ENCODE measurements around the gene USP37. TPM values are rescaled to one million over a fixed set of nuclear protein-coding genes. Genes with fewer than 3 reads are reported as not detected.

The USP37 gene
- total RNA-seq, 3 donors from 2014 or later, result 11.5 to 14.3 (median 11.6) TPM

GRCh38 chr2:218508299-218508698 lies 59.9 kb downstream of the USP37 start:
- no peaks in the 10 kb centered on the region for H3K36me3 ChIP-seq (ENCODE audit: low read depth)
- intact Hi-C loops (cut with DNase I, micrococcal nuclease), result no loop called here
- no peaks in the 10 kb centered on the region for H3K4me1 ChIP-seq (ENCODE audit: low read depth)
- no peaks in the 10 kb centered on the region for H3K9me3 ChIP-seq
- no peak for ATAC-seq
- H3K4me3 ChIP-seq, result no peak overlapping the region
- TF ChIP-seq CTCF (IDR thresholded peaks at IDR 0.05), result no peak
- DNase-seq, result no peak

- intact Hi-C loops (cut with DNase I, micrococcal nuclease), result no loop called here
- DNase-seq, result no peak
- no peak overlapping the region for H3K4me3 ChIP-seq
Measured at GRCh38 chr2:218505754-218506371, 62.3 kb downstream of the USP37 start.

GRCh38 chr2:218501665-218502064 lies 66.5 kb downstream of the USP37 start:
- Histone ChIP-seq H3K4me3 (no peak overlapping the region), H3K36me3 (ENCODE audit: low read depth) (no peaks in the 10 kb centered on the region), H3K9me3 (no peaks in the 10 kb centered on the region), H3K4me1 (ENCODE audit: low read depth) (no peaks in the 10 kb centered on the region)
- no peak for TF ChIP-seq CTCF (IDR thresholded peaks at IDR 0.05)
- ATAC-seq (no peak), DNase-seq (no peak)
- intact Hi-C loops (cut with DNase I, micrococcal nuclease), result no loop called here

More at GRCh38 chr2:218505754-218506371, 62.3 kb downstream of the USP37 start:
- no peak for ATAC-seq
- Histone ChIP-seq H3K9me3 (no peaks in the 10 kb centered on the region), H3K4me1 (ENCODE audit: low read depth) (no peaks in the 10 kb centered on the region), H3K36me3 (ENCODE audit: low read depth) (no peaks in the 10 kb centered on the region)
- TF ChIP-seq CTCF (IDR thresholded peaks at IDR 0.05), result no peak

- intact Hi-C loops (cut with DNase I, micrococcal nuclease), result no loop called here
- DNase-seq (no peak), ATAC-seq (no peak)
- H3K4me1 ChIP-seq (ENCODE audit: low read depth), result no peaks in the 10 kb centered on the region
- H3K36me3 ChIP-seq (ENCODE audit: low read depth), result no peaks in the 10 kb centered on the region
- no peaks in the 10 kb centered on the region for H3K9me3 ChIP-seq
- H3K4me3 ChIP-seq, result no peak overlapping the region
- TF ChIP-seq CTCF (IDR thresholded peaks at IDR 0.05), result no peak
Measured at GRCh38 chr2:218500501-218501060, 67.6 kb downstream of the USP37 start.

- DNase-seq (no peak), ATAC-seq (no peak)
- intact Hi-C loops (cut with DNase I, micrococcal nuclease), result no loop called here
- Histone ChIP-seq H3K9me3 (no peaks in the 10 kb centered on the region), H3K36me3 (ENCODE audit: low read depth) (peaks cover 5% of the 10 kb centered on the region), H3K4me3 (no peak overlapping the region), H3K4me1 (ENCODE audit: low read depth) (no peaks in the 10 kb centered on the region)
- no peak for TF ChIP-seq CTCF (IDR thresholded peaks at IDR 0.05)
Measured at GRCh38 chr2:218485986-218486667, 82.0 kb downstream of the USP37 start.
